COLO668 (cell line): ENCODE data around the gene GBX1.

Experiments
- DNase-seq: peaks from one replicate; lab custom pipeline; 2025; ENCODE audit not compliant: unreplicated experiment; lab: John Stamatoyannopoulos, UW

Gene GBX1

GRCh38 chr7:151167197-151167961 is at the start of gene GBX1:
Gene GBX1 (minus strand): TSS chr7:151167694. CDS start chr7:151167548, 146 bp downstream.
- peak; percentile 31 for DNase-seq

GRCh38 chr7:151215396-151215795 is 47.9 kb upstream of the GBX1 start:
- DNase-seq, result no peak

- no peak for DNase-seq
These were observed 46.3 kb upstream of the GBX1 start for GRCh38 chr7:151213826-151214225.

GRCh38 chr7:151212626-151213025 is 45.1 kb upstream of the GBX1 start:
- DNase-seq, result no peak

- no peak for DNase-seq
These were observed 43.8 kb upstream of the GBX1 start for GRCh38 chr7:151211155-151211772.

- no peak for DNase-seq
These were observed 42.8 kb upstream of the GBX1 start, which contains the start of gene H2BK1 for GRCh38 chr7:151210087-151210854. Gene H2BK1 (minus strand): TSS chr7:151210488. CDS start chr7:151210318, 170 bp downstream.

GRCh38 chr7:151209588-151209987 is 42.1 kb upstream of the GBX1 start:
- DNase-seq, result no peak

GRCh38 chr7:151208253-151208862 is 40.9 kb upstream of the GBX1 start:
- no peak for DNase-seq

- no peak for DNase-seq
These were observed 40.3 kb upstream of the GBX1 start for GRCh38 chr7:151207804-151208203.

- no peak for DNase-seq
These were observed 39.8 kb upstream of the GBX1 start for GRCh38 chr7:151207315-151207714.

GRCh38 chr7:151206914-151207313 is 39.4 kb upstream of the GBX1 start:
- no peak for DNase-seq

- no peak for DNase-seq
These were observed 38.2 kb upstream of the GBX1 start for GRCh38 chr7:151205730-151206129.

GRCh38 chr7:151204383-151205032 is 37.0 kb upstream of the GBX1 start:
- no peak for DNase-seq

- no peak for DNase-seq
These were observed 35.3 kb upstream of the GBX1 start for GRCh38 chr7:151202836-151203235.

- no peak for DNase-seq
These were observed 34.3 kb upstream of the GBX1 start for GRCh38 chr7:151201751-151202150.

- no peak for DNase-seq
These were observed 33.9 kb upstream of the GBX1 start for GRCh38 chr7:151201344-151201743.

GRCh38 chr7:151198945-151199848 is 31.7 kb upstream of the GBX1 start:
- DNase-seq, result no peak

GRCh38 chr7:151197932-151198331 is 30.4 kb upstream of the GBX1 start:
- DNase-seq, result no peak

GRCh38 chr7:151195616-151196450 is 28.3 kb upstream of the GBX1 start:
- DNase-seq, result no peak
